Stimulated activated naive CD4-positive, alpha-beta T cell (primary cell): Measurements from ENCODE around the gene CCZ1.
"Not testable (repeated sequence)": the region's sequence is repeated elsewhere in the genome, so short reads cannot be mapped to it uniquely, and the experiment has no call there.

Source experiments
- DNase-seq, 6 experiments: peaks; one replicate each; lab custom pipeline; 2025; lab: John Stamatoyannopoulos, UW

The CCZ1 gene

GRCh38 chr7:5898480-5899224 lies at the start of gene CCZ1:
TSS of gene CCZ1 (plus strand) at chr7:5898733. CDS start at chr7:5898800, 67 bp downstream.
- peak; percentile 27 to 72 (median 46) for DNase-seq

GRCh38 chr7:5850944-5851343 lies 47.6 kb upstream of the CCZ1 start:
- DNase-seq, result no peak

- no peak for DNase-seq
Observed at GRCh38 chr7:5854738-5855137, 43.8 kb upstream of the CCZ1 start.

- not testable (repeated sequence) for DNase-seq
Observed at GRCh38 chr7:5857041-5857575, 41.4 kb upstream of the CCZ1 start.

- peak; percentile 31 to 75 (median 54) for DNase-seq
Observed at GRCh38 chr7:5858494-5858893, 40.0 kb upstream of the CCZ1 start.

GRCh38 chr7:5861281-5861680 lies 37.3 kb upstream of the CCZ1 start:
- DNase-seq, result not testable (repeated sequence)

- not testable (repeated sequence) for DNase-seq
Observed at GRCh38 chr7:5862753-5863366, 35.7 kb upstream of the CCZ1 start.

GRCh38 chr7:5865279-5865931 lies 33.1 kb upstream of the CCZ1 start:
- DNase-seq, result not testable (repeated sequence)

- DNase-seq, result no peak
Observed at GRCh38 chr7:5867060-5867459, 31.5 kb upstream of the CCZ1 start.

GRCh38 chr7:5868928-5869341 lies 29.6 kb upstream of the CCZ1 start:
- DNase-seq, result not testable (repeated sequence)

- DNase-seq, result no peak
Observed at GRCh38 chr7:5869691-5870090, 28.8 kb upstream of the CCZ1 start.

GRCh38 chr7:5870311-5870710 lies 28.2 kb upstream of the CCZ1 start:
- DNase-seq, result no peak

GRCh38 chr7:5872326-5872725 lies 26.2 kb upstream of the CCZ1 start:
- no peak for DNase-seq

- DNase-seq, result not testable (repeated sequence)
Observed at GRCh38 chr7:5879591-5879990, 18.9 kb upstream of the CCZ1 start.

- not testable (repeated sequence) for DNase-seq
Observed at GRCh38 chr7:5880106-5880505, 18.4 kb upstream of the CCZ1 start.

- not testable (repeated sequence) for DNase-seq
Observed at GRCh38 chr7:5884431-5884830, 14.1 kb upstream of the CCZ1 start.

GRCh38 chr7:5888021-5888420 lies 10.5 kb upstream of the CCZ1 start:
- not testable (repeated sequence) for DNase-seq

GRCh38 chr7:5890244-5890643 lies 8.3 kb upstream of the CCZ1 start:
- not testable (repeated sequence) for DNase-seq

- no peak for DNase-seq
Observed at GRCh38 chr7:5892498-5892897, 6.0 kb upstream of the CCZ1 start.

- peak in 1 of 6 experiments; percentile 8 for DNase-seq
Observed at GRCh38 chr7:5897369-5897919, 1.1 kb upstream of the CCZ1 start.

- DNase-seq, result not testable (repeated sequence)
Observed at GRCh38 chr7:5903002-5903401, 4.5 kb downstream of the CCZ1 start.

- not testable (repeated sequence) for DNase-seq
Observed at GRCh38 chr7:5904726-5905125, 6.2 kb downstream of the CCZ1 start.
